A549 (cell line): ENCODE data around the gene LRRC51. TPM values are rescaled to one million over a fixed set of nuclear protein-coding genes. Genes with fewer than 3 reads are reported as not detected.

Experiments
- ATAC-seq, 2 experiments: fragments of 200-7000 bp in 1 of 2; fragments of >200 bp in 1 of 2; cut with Nextera tagmentation in 1 of 2; cut with Tn5 transposase in 1 of 2; 3 replicates each; pipeline versions ENCODE4 v1.8.0 to v1.9.1; 2018 to 2020; ENCODE audit warnings: mild to moderate bottlenecking in 1 of 2, moderate library complexity in 1 of 2
- CTCF ChIA-PET: fragments of 300-600 bp; sonication (Branson Sonifier 250); formaldehyde crosslinking; extraction: SDS; loops from one replicate; lab custom pipeline; 2021; ENCODE audit warnings: antibody characterized with exemption, inconsistent platforms; lab: Yijun Ruan, JAX
- POLR2A ChIA-PET: fragments of 350-600 bp; formaldehyde crosslinking; extraction: SDS; loops from one replicate; lab custom pipeline; 2021; ENCODE audit warnings: antibody characterized with exemption, inconsistent platforms; lab: Yijun Ruan, JAX
- DNase-seq, 2 experiments: peaks; one replicate each; pipeline versions ENCODE4 v3.0.0 to v3.0.0-alpha.2; 2011 to 2016; ENCODE audit warnings: low read depth in 1 of 2, low spot score in 1 of 2
- FAIRE-seq: peaks from 2 replicates; lab custom pipeline; 2011; peaks lifted over from hg19 to GRCh38; lab: Jason Lieb, UNC
- H3K27ac ChIP-seq, 2 experiments: fragments of >200 bp; sonication (Bioruptor Twin); formaldehyde crosslinking; 3 replicates each; pipeline ENCODE4 v1.5.1; 2016 to 2017
- H3K4me1 ChIP-seq: fragments of >200 bp; sonication (Bioruptor Twin); formaldehyde crosslinking; 3 replicates; pipeline ENCODE4 v1.6.1; 2016
- H3K4me2 ChIP-seq: fragments of >200 bp; sonication (Bioruptor Twin); formaldehyde crosslinking; 3 replicates; pipeline ENCODE4 v1.6.1; 2016
- H3K4me3 ChIP-seq: fragments of >200 bp; sonication (Bioruptor Twin); formaldehyde crosslinking; 3 replicates; pipeline ENCODE4 v1.5.1; 2016
- H3K9me3 ChIP-seq: fragments of >200 bp; sonication (Bioruptor Twin); formaldehyde crosslinking; 3 replicates; pipeline ENCODE4 v1.6.1; 2016
- CBX2 ChIP-seq: fragments of 200-600 bp; sonication (generic); IDR thresholded peaks from 2 replicates; pipeline ENCODE4 v1.6.1; 2016; ENCODE audit warnings: low read depth, mild to moderate bottlenecking, borderline replicate concordance
- EP300 ChIP-seq, 2 experiments: fragments of >200 bp; sonication (Bioruptor Twin); formaldehyde crosslinking; IDR thresholded peaks; 2 replicates in 1 of 2; 3 replicates in 1 of 2; pipeline ENCODE4 v1.6.1; 2016 to 2017
- ESRRA ChIP-seq: fragments of 150-350 bp; IDR thresholded peaks from 2 replicates; pipeline ENCODE4 v1.6.1; 2014; ENCODE audit warnings: mild to moderate bottlenecking, low read length, borderline replicate concordance
- HDAC2 ChIP-seq: fragments of 200-600 bp; sonication (generic); IDR thresholded peaks from 2 replicates; pipeline ENCODE4 v1.6.1; 2016
- HOXB5 ChIP-seq: fragments of 250-450 bp; sonication (Bioruptor Pico); IDR thresholded peaks from 2 replicates; pipeline ENCODE4 v1.5.0; 2020; ENCODE audit warnings: mild to moderate bottlenecking, moderate library complexity
- KDM1A ChIP-seq: fragments of 200-600 bp; sonication (generic); IDR thresholded peaks from 2 replicates; pipeline ENCODE4 v1.6.1; 2016; ENCODE audit warnings: low read depth, mild to moderate bottlenecking
- MAFK ChIP-seq: fragments of 450-650 bp; IDR thresholded peaks from 2 replicates; pipeline ENCODE4 v1.6.1; 2014; ENCODE audit not compliant: partially characterized antibody
- MYC ChIP-seq: IDR thresholded peaks from 2 replicates; pipeline ENCODE4 v1.6.1; 2012; ENCODE audit warnings: mild to moderate bottlenecking, inconsistent platforms, low read length, improper control_type of control experiment, borderline replicate concordance
- POLR2AphosphoS2 ChIP-seq: conservative IDR thresholded peaks from 2 replicates; pipeline ENCODE4 v1.6.1; 2012; ENCODE audit warnings: low read length, improper control_type of control experiment, inconsistent platforms
- REST ChIP-seq: fragments of 200-600 bp; sonication (generic); IDR thresholded peaks from 2 replicates; pipeline ENCODE4 v1.6.1; 2016; ENCODE audit warnings: antibody characterized with exemption, mild to moderate bottlenecking, moderate library complexity
- RFX5 ChIP-seq: fragments of 450-650 bp; IDR thresholded peaks from 2 replicates; pipeline ENCODE4 v1.7.1; 2014; ENCODE audit warnings: antibody characterized with exemption, mild to moderate bottlenecking, moderate library complexity
- SMC3 ChIP-seq: fragments of >200 bp; sonication (Bioruptor Twin); formaldehyde crosslinking; IDR thresholded peaks from 3 replicates; pipeline ENCODE4 v1.6.1; 2018; ENCODE audit warnings: inconsistent platforms
- TFCP2L1 ChIP-seq: fragments of 250-450 bp; sonication (Bioruptor Pico); IDR thresholded peaks from 2 replicates; pipeline ENCODE4 v1.5.0; 2021; ENCODE audit warnings: mild to moderate bottlenecking
- TP53 ChIP-seq: fragments of 250-450 bp; sonication (Bioruptor Pico); IDR thresholded peaks from 2 replicates; pipeline ENCODE4 v1.5.0; 2021; ENCODE audit warnings: mild to moderate bottlenecking, moderate library complexity
- ZSCAN20 ChIP-seq: fragments of 250-450 bp; sonication (Bioruptor Pico); IDR thresholded peaks from 2 replicates; pipeline ENCODE4 v1.8.0; 2022; ENCODE audit warnings: mild to moderate bottlenecking, moderate library complexity
- WGBS: methylation state at CpG from one replicate; pipeline ENCODE4 v1.1.6; 2017; ENCODE audit errors: missing lambda C conversion rate; 5-methylcytosine and 5-hydroxymethylcytosine counted together
- polyA plus RNA-seq, 4 experiments: library from polyadenylated mRNA; depleted of rRNA in 3 of 4; stranded (reverse); fragments of >200 nt; fragmentation: RNase III in 1 of 4; extraction: RNeasy Plus Mini Kit Qiagen cat#74134 plus additional on column Dnase treatment in 1 of 4; gene quantifications; 2 replicates in 3 of 4; 3 replicates in 1 of 4; pipeline ENCODE4 v1.2.3, GENCODE V29; 2011 to 2017
- TF ChIP-seq, protein P1 (sequence below): fragments of >200 bp; sonication (Bioruptor Twin); formaldehyde crosslinking; IDR thresholded peaks from 3 replicates; pipeline ENCODE4 v1.6.1; 2016

LRRC51 gene
- polyA plus RNA-seq, 2 of the 4 experiments (the other 2 are of a cell fraction), result 8.2 to 14.3 TPM

DNA sequence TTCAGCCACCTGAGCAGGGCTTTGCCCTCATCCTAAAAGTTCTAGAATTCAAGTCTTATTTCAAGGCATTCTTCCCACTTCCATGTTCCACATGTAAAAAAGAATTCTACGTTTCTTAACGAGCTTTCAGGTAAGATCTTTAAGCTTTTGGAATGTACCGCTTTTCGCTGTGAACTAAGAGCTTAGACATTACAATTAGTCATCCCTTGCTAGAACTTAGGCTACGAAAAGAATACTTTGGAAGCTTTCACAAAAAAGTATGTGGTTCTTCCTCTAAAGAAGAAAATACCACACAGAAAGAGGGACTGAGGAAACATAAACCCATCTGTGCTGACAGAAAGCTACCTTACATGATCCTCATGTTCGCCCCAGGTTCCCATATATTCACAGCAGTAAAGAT is 2.2 kb upstream of the LRRC51 start:
- peaks cover 19% of the 10 kb centered on the region for H3K4me1 ChIP-seq
- H3K27ac ChIP-seq, result peak overlapping the region; percentile 78 to 88; a peak in 4 of 6 replicates
- peak overlapping the region; percentile 85 for H3K4me3 ChIP-seq
- TF ChIP-seq SMC3 (no peak), ZSCAN20 (no peak), CBX2 (no peak), RFX5 (no peak), ESRRA (no peak), EP300 (IDR thresholded peaks at IDR 0.05) (no peak), MAFK (no peak), TFCP2L1 (no peak), MYC (no peak), HOXB5 (CRISPR knock-in tag) (no peak)
- WGBS, result 87% methylated on average over 6 of the region's 6 CpGs
- H3K9me3 ChIP-seq, result no peaks in the 10 kb centered on the region
- peak overlapping the region; percentile 96 for H3K4me2 ChIP-seq
- DNase-seq (no peak), FAIRE-seq (no peak), ATAC-seq (no peak)
- POLR2A ChIA-PET, result interaction anchor here (1.2 kb wide), 1 partner anchor 37 kb away, joined by 3 read pairs; no protein-coding TSS in a partner anchor
- CTCF ChIA-PET, result interaction anchor here (0.7 to 6.2 kb wide), 9 partner anchors 9 to 101 kb away, joined by 3 to 40 read pairs (median 4); no protein-coding TSS in a partner anchor

DNA sequence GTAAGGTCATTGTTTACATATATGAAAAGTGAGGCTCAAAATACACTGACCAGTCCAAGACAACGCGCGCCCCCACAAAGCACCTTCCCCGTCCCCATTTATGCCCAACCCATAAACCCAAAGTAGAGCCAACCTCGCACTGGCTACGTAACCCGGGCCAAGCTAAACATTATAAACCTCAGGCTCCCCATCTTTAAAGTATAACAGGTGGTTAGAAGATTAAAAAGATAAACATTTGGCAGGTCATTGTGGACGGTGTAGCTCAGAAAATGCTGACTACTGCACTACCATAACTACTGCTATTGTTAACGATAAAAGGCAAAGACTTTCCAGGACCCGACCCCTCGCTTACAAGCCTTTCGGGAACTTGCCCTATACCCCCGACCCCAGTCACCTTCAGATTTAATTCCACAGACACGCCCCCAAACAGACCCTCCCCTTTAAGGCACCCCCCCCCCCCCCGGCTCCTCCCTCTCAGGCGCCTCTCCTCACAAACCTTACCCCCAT is 778 bp upstream of the LRRC51 start:
- TF ChIP-seq HDAC2 (no peak), MAFK (peak; percentile 93)
- 0% methylated on average over 13 of the region's 16 CpGs for WGBS
- Histone ChIP-seq H3K27ac (peak overlapping the region; percentile 78 to 88), H3K4me2 (peak overlapping the region; percentile 96), H3K9me3 (no peaks in the 10 kb centered on the region), H3K4me1 (peaks cover 19% of the 10 kb centered on the region), H3K4me3 (peak overlapping the region; percentile 85)
- peak; percentile 58 to 65; a peak in 5 of 6 replicates for ATAC-seq
- no peak for FAIRE-seq
- POLR2A ChIA-PET, result interaction anchor here (0.7 kb wide), 1 partner anchor 39 kb away, joined by 3 read pairs; no protein-coding TSS in a partner anchor
- DNase-seq, result no peak
- CTCF ChIA-PET, result interaction anchor here (6.2 kb wide), 1 partner anchor 11 kb away, joined by 40 read pairs; no protein-coding TSS in a partner anchor

DNA sequence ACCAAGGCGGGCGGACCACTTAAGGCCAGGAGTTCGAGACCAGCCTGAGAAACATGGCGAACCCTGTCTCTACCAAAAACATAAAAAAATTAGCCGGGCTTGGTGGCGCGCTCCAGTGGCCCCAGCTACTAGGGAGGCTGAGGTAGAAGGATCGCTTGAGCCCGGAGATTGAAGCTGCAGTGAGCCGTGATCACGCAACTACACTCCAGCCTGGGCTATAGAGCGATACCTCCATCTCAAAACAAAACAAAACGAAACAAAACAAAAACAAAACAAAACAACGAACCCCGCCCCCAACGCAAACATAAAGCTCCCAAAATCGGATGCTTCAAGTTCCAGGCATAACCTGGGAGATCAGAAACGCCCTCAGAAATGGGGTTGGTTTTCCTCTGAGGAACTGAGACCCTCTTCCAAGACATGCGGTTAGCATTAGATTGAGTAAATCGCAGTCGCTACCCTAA is 564 bp downstream of the LRRC51 start:
- Histone ChIP-seq H3K4me3 (peak overlapping the region; percentile 60), H3K4me2 (peak overlapping the region; percentile 74), H3K9me3 (no peaks in the 10 kb centered on the region), H3K27ac (peak overlapping the region; percentile 90), H3K4me1 (peaks cover 19% of the 10 kb centered on the region)
- ATAC-seq (no peak), FAIRE-seq (no peak), DNase-seq (no peak)
- ChIA-PET CTCF (interaction anchor here (0.7 to 2.5 kb wide), 10 partner anchors 10 to 353 kb away, joined by 3 to 50 read pairs (median 3); partner anchors contain the start of gene CLPB), POLR2A (interaction anchor here (0.8 kb wide), 1 partner anchor 11 kb away, joined by 3 read pairs; no protein-coding TSS in a partner anchor)
- TF ChIP-seq HOXB5 (CRISPR knock-in tag) (0 out of 2 replicates have a peak, but pooled peaks have one; percentile 4), POLR2AphosphoS2 (no peak), KDM1A (0 out of 2 replicates have a peak, but pooled peaks have one; percentile 34), TFCP2L1 (no peak)
- TF ChIP-seq, protein P1, sequence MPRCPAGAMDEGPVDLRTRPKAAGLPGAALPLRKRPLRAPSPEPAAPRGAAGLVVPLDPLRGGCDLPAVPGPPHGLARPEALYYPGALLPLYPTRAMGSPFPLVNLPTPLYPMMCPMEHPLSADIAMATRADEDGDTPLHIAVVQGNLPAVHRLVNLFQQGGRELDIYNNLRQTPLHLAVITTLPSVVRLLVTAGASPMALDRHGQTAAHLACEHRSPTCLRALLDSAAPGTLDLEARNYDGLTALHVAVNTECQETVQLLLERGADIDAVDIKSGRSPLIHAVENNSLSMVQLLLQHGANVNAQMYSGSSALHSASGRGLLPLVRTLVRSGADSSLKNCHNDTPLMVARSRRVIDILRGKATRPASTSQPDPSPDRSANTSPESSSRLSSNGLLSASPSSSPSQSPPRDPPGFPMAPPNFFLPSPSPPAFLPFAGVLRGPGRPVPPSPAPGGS, result no peak
- WGBS, result 19% methylated on average over 21 of the region's 21 CpGs

DNA sequence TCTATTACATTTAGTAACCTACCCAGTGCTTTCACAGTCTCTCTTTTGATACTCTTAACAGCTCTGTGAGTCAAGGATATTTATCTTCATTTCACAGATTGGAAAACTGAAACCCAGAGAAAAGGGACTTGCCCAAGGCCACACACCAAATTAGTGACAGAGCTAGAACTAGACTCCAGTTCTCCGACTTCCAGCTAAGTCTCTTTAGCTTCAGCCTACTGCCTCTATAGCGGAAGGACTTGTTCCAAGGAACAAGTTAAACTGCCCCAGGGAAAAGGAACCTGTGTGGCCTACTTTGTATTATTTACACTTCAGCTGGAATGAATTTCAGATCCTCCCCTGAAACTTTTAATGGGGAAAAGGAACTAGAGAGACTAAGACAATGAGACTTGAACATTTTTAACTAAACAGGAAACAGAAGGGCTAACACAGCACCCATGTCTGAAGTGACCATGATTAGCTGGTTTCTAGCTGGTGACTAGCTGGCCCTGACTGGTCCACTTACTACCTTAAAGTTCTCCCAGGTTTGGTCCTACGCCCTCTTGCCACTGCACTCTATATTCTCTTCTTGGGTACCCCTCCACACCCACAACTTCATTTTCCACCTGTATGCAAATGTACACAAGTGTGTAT is 1.3 kb downstream of the LRRC51 start:
- Histone ChIP-seq H3K27ac (peak overlapping the region; percentile 90; a peak in 5 of 6 replicates), H3K4me3 (0 out of 3 replicates have a peak overlapping the region, but pooled peaks have one; percentile 60), H3K9me3 (no peaks in the 10 kb centered on the region), H3K4me2 (peak overlapping the region; percentile 74), H3K4me1 (peaks cover 19% of the 10 kb centered on the region)
- over 99% methylated on average over 3 of the region's 3 CpGs for WGBS
- no peak for DNase-seq
- ChIA-PET POLR2A (interaction anchor here (0.8 to 1.3 kb wide), 3 partner anchors 9 to 12 kb away, joined by 3 read pairs; no protein-coding TSS in a partner anchor), CTCF (interaction anchor here (0.9 to 2.5 kb wide), 12 partner anchors 10 to 352 kb away, joined by 3 to 50 read pairs (median 3); partner anchors contain the start of gene CLPB)
- TF ChIP-seq REST, result 0 out of 2 replicates have a peak, but pooled peaks have one; percentile 18
- TF ChIP-seq TP53, result no peak
- ATAC-seq, result no peak
- FAIRE-seq, result no peak
